KMS-11 (cell line): ENCODE data around the gene ABLIM1.
A peak's percentile ranks its signal among the peaks of the same experiment; 100 is the strongest.

Experiments
- H2AFZ ChIP-seq: fragments of 200-600 bp; sonication (generic); 2 replicates; pipeline ENCODE4 v1.6.1; 2016; ENCODE audit warnings: antibody characterized with exemption, mixed run types, low read depth
- H3K27ac ChIP-seq: fragments of 200-600 bp; sonication (generic); 2 replicates; pipeline ENCODE4 v1.6.1; 2016; ENCODE audit warnings: mild to moderate bottlenecking, mixed run types
- H3K27me3 ChIP-seq: fragments of 200-600 bp; sonication (generic); 2 replicates; pipeline ENCODE4 v1.6.1; 2017; ENCODE audit warnings: mild to moderate bottlenecking, low read depth, mixed run types, moderate library complexity; ENCODE audit not compliant: insufficient read depth
- H3K36me3 ChIP-seq: fragments of 200-600 bp; sonication (generic); 2 replicates; pipeline ENCODE4 v1.6.1; 2017; ENCODE audit warnings: mild to moderate bottlenecking, mixed run types; ENCODE audit not compliant: insufficient read depth
- H3K4me1 ChIP-seq: fragments of 200-600 bp; sonication (generic); 2 replicates; pipeline ENCODE4 v1.6.1; 2016; ENCODE audit warnings: mild to moderate bottlenecking, low read depth, mixed run types; ENCODE audit not compliant: poor library complexity, severe bottlenecking
- H3K4me2 ChIP-seq: fragments of 200-600 bp; sonication (generic); 2 replicates; pipeline ENCODE4 v1.7.0; 2016; ENCODE audit warnings: mild to moderate bottlenecking, mixed run types
- H3K4me3 ChIP-seq: fragments of 200-600 bp; sonication (generic); IDR thresholded peaks from 2 replicates; pipeline ENCODE4 v1.6.1; 2017; ENCODE audit warnings: low read depth, low read length, mixed read lengths; ENCODE audit not compliant: insufficient read depth
- H3K79me2 ChIP-seq: fragments of 200-600 bp; sonication (generic); 2 replicates; pipeline ENCODE4 v1.6.1; 2016; ENCODE audit warnings: low read depth, mixed run types; ENCODE audit not compliant: insufficient read depth
- H3K9ac ChIP-seq: fragments of 200-600 bp; sonication (generic); 2 replicates; pipeline ENCODE4 v1.6.1; 2016; ENCODE audit warnings: mild to moderate bottlenecking, mixed run types
- H4K20me1 ChIP-seq: fragments of 200-600 bp; sonication (generic); 2 replicates; pipeline ENCODE4 v1.6.1; 2016; ENCODE audit warnings: mild to moderate bottlenecking, mixed run types; ENCODE audit not compliant: insufficient read depth
- TF ChIP-seq, protein P1 (sequence below): fragments of 200-600 bp; sonication (generic); conservative IDR thresholded peaks from 2 replicates; pipeline ENCODE4 v1.6.1; 2017; ENCODE audit warnings: low read depth, mild to moderate bottlenecking, antibody characterized with exemption, low read length, moderate library complexity, mixed read lengths

ABLIM1 gene

DNA sequence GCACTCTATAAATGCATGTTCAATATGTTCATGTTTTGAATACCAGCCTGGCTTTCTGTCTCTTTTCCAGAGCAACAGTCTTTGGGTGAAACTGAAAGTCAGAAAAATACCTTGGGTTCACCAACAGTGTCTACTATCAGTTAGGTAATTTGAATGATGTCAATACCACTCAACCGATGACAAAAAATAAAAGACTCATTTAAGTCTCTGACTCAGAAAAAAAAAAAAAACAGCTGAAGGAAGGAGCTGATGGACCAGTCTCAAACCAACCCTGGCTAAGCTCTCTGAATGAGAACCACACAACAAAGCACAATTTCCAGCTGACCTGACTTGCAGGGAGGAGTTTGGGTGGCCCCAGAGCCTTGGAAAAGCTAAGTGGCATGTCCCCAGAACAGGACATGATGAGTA, 42.5 kb downstream of the ABLIM1 start:
- TF ChIP-seq, protein P1, sequence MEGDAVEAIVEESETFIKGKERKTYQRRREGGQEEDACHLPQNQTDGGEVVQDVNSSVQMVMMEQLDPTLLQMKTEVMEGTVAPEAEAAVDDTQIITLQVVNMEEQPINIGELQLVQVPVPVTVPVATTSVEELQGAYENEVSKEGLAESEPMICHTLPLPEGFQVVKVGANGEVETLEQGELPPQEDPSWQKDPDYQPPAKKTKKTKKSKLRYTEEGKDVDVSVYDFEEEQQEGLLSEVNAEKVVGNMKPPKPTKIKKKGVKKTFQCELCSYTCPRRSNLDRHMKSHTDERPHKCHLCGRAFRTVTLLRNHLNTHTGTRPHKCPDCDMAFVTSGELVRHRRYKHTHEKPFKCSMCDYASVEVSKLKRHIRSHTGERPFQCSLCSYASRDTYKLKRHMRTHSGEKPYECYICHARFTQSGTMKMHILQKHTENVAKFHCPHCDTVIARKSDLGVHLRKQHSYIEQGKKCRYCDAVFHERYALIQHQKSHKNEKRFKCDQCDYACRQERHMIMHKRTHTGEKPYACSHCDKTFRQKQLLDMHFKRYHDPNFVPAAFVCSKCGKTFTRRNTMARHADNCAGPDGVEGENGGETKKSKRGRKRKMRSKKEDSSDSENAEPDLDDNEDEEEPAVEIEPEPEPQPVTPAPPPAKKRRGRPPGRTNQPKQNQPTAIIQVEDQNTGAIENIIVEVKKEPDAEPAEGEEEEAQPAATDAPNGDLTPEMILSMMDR, result no peak
- H4K20me1 ChIP-seq, result no peaks in the 10 kb centered on the region
- H2AFZ ChIP-seq, result no peak overlapping the region
- H3K4me2 ChIP-seq, result peak overlapping the region; percentile 75
- no peaks in the 10 kb centered on the region for H3K36me3 ChIP-seq
- no peak overlapping the region for H3K4me3 ChIP-seq
- H3K4me1 ChIP-seq, result peaks cover 49% of the 10 kb centered on the region
- no peaks in the 10 kb centered on the region for H3K79me2 ChIP-seq
- H3K27ac ChIP-seq, result peak overlapping the region; percentile 39; the same call in 1 of the 2 replicates
- no peaks in the 10 kb centered on the region for H3K27me3 ChIP-seq
- H3K9ac ChIP-seq, result no peak overlapping the region

DNA sequence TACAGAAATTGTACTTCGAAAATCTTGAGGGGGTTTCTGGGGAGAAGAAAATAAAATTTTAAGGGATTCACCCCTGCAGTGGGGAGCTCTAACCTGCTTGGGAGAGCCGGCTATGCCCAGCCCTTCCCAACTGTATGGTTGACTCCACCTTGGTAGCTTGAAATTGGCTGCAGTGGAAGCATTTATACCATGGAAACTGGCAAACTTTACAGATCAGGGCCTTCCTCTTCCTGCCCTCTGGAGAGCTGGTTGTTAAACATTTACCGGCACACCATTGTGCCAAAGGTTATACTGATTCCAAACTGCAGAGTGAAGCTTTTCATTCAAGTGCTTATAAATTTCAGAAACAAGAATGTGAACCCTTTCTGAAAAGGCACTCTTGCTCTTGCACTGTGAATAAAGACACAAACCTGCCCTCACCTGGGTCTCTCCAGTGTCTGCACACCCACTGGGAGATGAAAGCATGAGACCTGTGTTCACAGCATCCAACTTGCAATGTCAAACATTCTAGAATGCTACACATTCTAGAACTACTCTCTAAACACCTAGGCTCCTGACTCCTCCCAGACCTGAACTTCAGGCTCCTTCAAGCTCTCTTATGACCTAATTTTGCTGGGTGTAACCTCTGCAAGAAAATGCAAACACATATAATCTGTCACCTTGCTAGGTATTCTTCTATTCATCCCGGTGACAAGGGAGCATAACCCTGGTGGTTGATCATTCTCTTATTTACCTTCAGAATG, 44.7 kb downstream of the ABLIM1 start:
- Histone ChIP-seq H3K4me1 (peaks cover 50% of the 10 kb centered on the region), H3K27ac (no peak overlapping the region), H4K20me1 (no peaks in the 10 kb centered on the region), H2AFZ (no peak overlapping the region), H3K4me3 (no peak overlapping the region), H3K4me2 (no peak overlapping the region; the same call in 1 of the 2 replicates), H3K9ac (no peak overlapping the region), H3K36me3 (no peaks in the 10 kb centered on the region), H3K27me3 (no peaks in the 10 kb centered on the region), H3K79me2 (no peaks in the 10 kb centered on the region)
- TF ChIP-seq, protein P1, result no peak

DNA sequence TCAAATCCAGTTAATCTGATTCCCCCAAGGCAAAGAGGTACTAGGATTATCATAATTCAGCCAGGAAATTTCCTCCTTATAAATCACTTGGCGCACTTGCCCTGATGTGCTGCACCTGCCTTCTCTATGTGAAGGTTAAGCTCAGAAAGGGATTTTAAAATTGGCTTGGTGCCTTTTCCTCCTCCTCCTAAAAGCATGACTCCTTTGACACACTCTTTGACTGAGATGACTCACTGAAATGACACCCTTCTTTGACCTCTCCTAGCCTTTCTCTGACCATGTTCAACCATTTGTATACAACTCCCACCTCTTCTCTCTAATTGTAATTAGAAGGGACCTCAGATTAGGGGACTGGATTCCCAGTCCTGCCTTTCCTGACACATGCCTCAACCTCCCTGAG, 46.5 kb downstream of the ABLIM1 start:
- no peak overlapping the region for H2AFZ ChIP-seq
- H3K27me3 ChIP-seq, result no peaks in the 10 kb centered on the region
- H3K27ac ChIP-seq, result no peak overlapping the region
- no peaks in the 10 kb centered on the region for H3K79me2 ChIP-seq
- H4K20me1 ChIP-seq, result no peaks in the 10 kb centered on the region
- no peak overlapping the region for H3K9ac ChIP-seq
- H3K36me3 ChIP-seq, result no peaks in the 10 kb centered on the region
- TF ChIP-seq, protein P1, result no peak
- H3K4me3 ChIP-seq, result no peak overlapping the region
- H3K4me2 ChIP-seq, result no peak overlapping the region
- H3K4me1 ChIP-seq, result peaks cover 46% of the 10 kb centered on the region

DNA sequence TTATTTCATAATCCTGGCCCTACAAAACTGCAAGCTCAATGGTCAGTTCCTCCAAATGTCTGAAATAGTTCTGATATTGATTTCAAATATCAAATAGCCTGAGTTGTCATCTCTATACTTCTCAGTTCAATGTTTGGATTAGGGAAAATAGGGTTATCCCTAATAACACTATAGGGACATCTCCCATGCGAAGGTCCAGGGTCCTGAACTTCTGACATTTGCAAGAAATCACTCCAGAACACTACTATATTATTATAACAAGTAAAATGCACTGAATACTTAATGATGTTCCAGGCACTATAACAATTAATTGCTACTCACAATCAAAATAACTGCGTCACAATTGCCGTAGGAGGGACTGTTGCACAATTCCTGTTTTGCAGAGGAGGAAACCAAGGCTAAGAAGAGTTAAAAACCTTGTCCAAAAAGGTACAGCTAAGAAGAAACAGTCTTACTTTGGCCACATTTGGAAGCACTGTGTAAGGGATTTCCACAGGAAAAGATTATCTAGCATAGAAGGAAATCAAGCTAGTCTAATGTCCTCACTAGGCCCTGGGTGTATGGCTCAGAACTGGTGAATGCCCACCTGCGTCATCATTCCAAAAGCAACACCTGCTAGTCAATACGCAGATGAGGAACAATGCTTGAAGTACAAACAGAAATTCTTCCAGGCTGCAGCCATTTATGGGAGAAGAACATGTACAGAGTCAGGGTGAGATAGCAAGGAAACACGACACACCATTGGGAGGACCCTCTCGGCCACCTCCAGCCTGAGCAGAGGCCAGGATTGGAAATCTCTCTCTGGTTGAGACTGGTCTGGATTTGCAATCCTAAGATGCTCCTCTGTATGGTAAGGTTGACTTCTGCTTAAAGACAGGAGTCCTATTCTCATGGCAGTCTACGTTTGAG, 48.3 kb downstream of the ABLIM1 start:
- Histone ChIP-seq H3K27me3 (no peaks in the 10 kb centered on the region), H3K4me2 (no peak overlapping the region), H3K4me3 (no peak overlapping the region), H3K4me1 (peaks cover 28% of the 10 kb centered on the region), H4K20me1 (no peaks in the 10 kb centered on the region), H3K27ac (no peak overlapping the region), H3K36me3 (no peaks in the 10 kb centered on the region), H3K9ac (no peak overlapping the region), H2AFZ (no peak overlapping the region), H3K79me2 (no peaks in the 10 kb centered on the region)
- TF ChIP-seq, protein P1, result no peak
